GM04504 (cell line): ENCODE data around the gene GSTA3.
A peak's percentile ranks its signal among the peaks of the same experiment; 100 is the strongest.
"Not testable (repeated sequence)": the region's sequence is repeated elsewhere in the genome, so short reads cannot be mapped to it uniquely, and the experiment has no call there.

ENCODE experiments used
- DNase-seq: peaks from one replicate; pipeline ENCODE4 v3.0.0-alpha.2; 2012; ENCODE audit warnings: low read depth

Gene GSTA3

DNA sequence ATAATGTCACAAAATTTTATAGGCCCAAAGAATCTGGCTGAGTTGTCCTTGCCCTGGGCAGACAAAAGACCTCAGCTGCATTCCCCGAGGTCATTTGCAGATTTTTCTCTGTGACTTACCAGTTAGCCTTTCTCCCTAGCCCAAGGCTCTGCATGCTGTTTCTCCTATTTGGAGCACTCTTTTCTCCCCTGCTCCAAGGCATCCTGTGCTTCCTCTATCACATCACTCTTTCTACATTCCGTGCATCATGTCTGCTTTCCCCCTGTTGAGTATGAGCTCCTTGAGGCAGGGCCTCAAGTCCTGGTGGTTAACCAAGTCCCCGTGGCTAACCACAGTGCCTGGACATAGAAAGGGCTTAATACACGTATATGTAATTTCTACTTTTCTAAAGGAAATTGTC, 593 bp upstream of the GSTA3 start:
- no peak for DNase-seq

GRCh38 chr6:52909131-52909530, 367 bp downstream of the GSTA3 start:
- no peak for DNase-seq

GRCh38 chr6:52908526-52908925, 972 bp downstream of the GSTA3 start:
- no peak for DNase-seq

DNA sequence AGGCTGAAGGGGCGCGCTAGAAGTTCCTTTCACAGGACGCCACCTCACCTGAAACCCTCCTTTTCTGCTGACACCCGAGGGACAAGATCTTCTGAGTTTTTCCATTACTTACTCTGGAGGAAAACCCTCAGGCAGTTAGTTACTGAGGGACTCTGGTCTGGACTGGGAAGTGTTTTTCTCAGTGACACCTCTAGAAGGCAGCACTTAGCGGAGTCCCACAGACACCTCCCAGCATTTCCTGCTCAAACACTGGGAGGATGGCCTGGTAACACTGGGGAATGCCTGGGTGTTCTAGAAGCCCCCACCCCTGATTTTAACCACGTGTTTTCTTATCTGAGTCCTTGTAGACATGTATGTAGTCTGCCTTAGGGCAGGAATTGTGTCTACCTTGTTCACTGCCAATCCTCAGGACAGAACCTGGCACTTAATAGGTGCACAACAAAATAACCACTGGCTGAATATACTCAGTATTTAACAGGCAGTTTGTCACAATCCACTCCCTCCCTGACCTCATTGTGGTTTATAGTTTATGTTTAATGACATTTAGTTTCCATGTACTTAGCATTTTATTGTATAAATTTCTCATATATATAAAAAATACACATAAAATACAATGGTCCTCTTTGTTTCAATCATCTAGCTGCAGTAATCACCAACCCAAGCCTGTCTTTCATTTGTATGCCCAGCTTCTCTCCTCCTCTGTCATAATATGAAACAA, 4.8 kb downstream of the GSTA3 start:
- no peak for DNase-seq

DNA sequence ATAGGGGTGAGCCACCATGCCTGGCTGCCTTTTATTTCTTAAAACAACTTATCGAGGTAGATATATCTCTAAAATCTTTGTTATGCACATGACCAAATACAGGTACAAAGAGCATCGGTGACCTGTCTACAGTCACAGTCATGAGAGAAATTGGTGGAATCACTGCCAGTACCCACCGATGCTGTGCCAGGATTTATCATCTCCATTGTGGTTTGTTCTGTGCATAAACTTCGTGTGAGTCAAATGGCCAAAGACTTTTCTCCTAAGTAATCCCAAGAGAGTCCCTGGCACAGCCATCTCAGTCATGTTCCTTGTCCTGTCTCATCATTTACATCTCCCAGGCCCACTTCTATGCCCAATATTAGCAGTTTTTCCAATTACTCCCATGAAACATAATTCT, 9.0 kb downstream of the GSTA3 start:
- no peak for DNase-seq

DNA sequence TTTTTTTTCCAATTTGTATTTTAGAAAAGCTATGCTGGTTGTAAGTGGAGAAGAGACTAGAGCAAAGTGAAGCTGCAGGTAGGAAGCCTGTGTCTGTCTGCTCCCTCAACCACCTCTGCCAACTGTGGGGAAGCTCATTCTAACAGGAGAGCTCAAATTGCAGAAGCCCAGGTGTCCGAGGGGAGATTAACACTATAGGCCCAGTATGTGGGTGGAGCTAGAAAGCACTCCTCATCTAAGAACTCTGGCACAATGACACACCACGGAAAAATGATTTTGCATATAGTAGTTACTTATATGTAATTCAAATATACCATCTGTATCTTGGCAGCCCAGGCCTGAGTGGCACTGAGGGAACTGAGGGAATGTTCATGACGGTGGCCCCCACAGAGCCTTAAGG, 13.7 kb downstream of the GSTA3 start:
- not testable (repeated sequence) for DNase-seq

DNA sequence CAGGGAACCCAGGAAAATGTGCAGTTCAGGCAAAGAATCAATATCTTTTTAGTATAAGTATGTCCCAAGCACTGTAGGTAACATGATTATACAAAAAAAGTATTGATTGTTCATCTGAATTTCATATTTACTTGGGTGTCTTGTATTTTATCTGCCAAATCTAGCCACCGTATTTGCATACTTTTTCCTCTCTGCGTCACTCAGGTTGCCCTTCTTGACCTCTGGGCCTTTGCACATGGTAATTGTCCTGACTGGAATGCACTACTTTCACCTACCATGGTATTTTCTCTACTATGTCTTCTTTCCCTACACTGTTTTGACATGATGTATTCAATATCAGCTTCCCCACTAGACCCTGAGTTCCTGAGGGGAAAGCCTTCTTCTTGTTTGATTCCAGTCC, 15.2 kb downstream of the GSTA3 start:
- DNase-seq, result no peak

- DNase-seq, result no peak
These were observed 15.7 kb downstream of the GSTA3 start for GRCh38 chr6:52893803-52894202.

DNA sequence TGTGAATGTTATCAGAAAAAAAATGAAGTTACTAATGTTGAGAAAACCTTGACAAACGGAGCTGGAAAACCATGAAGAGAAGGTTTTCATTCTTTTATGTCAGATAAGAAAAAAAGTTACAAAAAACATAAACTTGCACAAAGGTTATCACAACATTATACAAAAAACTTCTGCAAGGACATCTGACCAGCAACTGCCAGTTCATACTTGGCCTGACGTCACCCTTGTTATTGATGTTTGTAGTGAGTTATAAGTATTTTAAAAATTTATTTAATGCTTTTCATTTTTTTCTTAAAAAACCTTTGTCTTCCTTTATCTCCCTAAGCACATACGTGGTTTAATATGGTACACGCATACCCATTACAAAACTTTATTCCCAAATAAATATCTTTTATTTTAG, 16.3 kb downstream of the GSTA3 start:
- DNase-seq, result no peak

DNA sequence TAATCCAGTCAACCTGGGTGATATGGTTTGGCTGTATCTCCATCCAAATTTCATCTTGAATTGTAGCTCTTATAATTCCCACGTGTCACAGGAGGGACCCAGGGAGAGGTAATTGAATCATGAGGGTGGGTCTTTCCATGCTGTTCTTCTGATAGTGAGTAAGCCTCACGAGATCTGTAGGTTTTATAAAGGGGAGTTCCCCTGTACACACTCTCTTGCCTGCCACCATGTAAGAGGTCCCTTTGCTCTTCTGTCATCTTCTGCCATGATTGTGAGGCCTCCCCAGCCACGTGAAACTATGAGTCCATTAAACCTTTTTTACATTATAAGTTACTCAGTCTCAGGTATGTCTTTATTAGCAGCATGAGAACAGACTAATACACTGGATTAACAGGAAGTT, 19.5 kb downstream of the GSTA3 start:
- no peak for DNase-seq

DNA sequence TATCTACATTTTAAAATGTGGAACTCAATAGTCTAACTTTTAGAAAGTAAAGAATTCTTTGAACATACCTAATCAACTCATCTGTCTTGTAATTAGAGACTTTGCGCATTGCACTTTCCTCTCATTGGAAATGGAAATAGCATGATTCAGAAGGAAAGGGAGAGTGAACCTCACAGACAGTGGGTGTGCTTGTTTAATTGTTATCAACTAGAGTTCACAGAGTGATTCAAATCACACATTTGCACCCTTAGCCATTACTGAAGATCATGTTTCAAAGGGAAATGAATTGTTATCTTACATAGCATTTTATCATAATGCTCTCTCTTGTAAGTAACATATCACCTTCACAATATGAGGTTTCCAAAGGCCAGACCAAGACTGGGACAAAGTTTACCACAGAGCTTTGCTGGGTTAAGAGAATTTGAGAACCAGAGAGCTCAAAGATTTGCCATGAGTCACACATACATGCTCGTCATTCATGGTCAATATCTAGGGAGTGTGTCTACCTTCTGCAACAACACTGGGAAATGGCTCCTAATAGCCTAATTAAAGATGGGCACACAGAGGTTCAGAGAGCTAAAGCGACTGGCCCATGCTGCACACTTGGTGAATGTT, 21.5 kb downstream of the GSTA3 start:
- no peak for DNase-seq

- peak; percentile 50 for DNase-seq
These were observed 27.3 kb downstream of the GSTA3 start for GRCh38 chr6:52881996-52882841.

DNA sequence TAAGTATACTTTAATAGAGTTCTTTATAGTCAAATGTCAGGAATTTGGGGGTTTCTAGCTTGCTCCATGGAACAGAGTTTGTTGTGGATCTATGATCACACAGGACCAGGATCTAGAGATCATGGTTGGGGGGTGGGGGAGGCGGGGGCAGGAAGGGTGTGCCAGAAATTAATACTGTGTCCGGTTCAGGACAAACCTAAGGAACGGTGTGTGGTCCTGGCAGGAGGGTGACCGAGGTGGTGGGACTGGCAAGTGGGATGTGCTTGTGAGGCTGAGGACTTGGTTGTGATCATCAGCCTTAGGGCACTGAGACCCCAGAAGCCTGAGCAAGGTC, 27.9 kb downstream of the GSTA3 start:
- DNase-seq, result no peak

GRCh38 chr6:52877786-52878185, 31.7 kb downstream of the GSTA3 start:
- DNase-seq, result no peak

- peak; percentile 69 for DNase-seq
These were observed 32.3 kb downstream of the GSTA3 start for GRCh38 chr6:52877168-52877567.

GRCh38 chr6:52876056-52876787, 33.3 kb downstream of the GSTA3 start:
- no peak for DNase-seq

- DNase-seq, result no peak
These were observed 37.5 kb downstream of the GSTA3 start for GRCh38 chr6:52872031-52872430.

DNA sequence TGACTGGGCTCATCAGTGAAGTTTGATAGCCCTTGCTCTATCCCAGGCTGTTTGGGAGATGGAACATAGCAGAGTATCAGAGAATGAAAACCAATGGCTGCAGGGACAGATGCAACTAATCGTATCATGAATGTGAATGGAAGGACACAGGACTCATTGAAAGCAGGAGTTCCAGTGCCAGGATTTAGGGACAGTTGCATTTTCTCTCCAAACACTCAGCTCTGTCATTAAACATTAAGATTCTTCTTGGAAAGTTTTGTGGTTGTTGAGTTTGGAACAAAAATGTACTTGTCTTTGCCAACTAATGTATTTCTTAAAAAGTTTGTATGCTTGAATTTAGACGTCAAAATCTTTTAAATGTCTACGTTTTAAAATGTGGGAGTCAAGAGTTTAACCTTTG, 37.9 kb downstream of the GSTA3 start:
- no peak for DNase-seq

DNA sequence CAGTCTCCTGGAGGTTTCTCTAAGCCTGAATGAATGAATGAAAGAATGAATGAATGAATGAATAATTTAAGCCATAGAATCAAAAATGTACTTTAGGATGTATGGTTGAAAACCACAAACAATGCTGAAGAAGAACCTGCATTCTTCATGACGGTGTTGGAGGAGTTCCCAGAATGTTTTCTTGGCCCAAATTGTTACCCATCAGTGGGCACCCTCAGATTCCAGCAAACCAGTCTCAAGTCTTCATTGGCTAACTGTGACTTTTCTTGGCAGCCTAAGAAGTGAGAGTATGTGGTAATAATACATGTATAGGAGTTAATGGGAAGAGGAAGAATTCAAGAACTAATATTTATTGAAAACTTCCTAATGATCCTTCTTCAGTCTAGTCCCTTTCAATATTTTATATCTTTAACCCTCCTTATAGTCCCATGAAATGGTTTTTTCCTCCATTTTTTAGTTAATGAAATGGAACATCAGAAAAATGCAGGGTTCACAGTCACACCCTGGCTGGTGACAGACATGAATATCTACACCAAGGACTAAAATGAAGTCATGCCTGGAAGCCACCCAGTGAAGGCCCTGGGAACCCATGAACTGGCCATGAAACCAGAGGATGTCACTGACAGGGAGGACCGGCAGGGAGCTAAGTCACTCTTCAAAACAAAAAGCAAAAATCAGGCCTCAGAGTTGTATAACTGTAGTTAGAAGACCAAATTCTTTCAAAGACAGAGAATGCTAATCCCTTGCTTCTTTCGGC, 39.0 kb downstream of the GSTA3 start:
- not testable (repeated sequence) for DNase-seq

- DNase-seq, result not testable (repeated sequence)
These were observed 40.6 kb downstream of the GSTA3 start for GRCh38 chr6:52868899-52869298.

DNA sequence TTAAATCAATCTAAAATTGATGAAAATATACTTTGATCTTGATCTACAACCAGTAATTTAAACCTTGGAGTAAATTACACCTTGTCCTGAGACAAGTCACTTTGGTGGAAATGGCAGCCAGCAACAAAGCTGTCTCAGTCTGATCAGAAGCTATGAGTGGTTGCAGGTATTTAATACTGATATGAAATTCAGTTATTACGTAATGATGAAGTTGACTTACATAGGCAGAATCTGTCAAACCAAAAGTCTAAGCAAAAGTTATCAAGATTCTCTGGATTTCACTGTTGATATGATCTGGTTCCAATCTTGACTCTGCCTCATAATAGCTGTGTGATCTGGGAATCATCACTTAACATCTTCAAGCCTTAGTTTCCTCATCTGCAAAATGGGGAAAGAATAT, 41.3 kb downstream of the GSTA3 start:
- no peak for DNase-seq

DNA sequence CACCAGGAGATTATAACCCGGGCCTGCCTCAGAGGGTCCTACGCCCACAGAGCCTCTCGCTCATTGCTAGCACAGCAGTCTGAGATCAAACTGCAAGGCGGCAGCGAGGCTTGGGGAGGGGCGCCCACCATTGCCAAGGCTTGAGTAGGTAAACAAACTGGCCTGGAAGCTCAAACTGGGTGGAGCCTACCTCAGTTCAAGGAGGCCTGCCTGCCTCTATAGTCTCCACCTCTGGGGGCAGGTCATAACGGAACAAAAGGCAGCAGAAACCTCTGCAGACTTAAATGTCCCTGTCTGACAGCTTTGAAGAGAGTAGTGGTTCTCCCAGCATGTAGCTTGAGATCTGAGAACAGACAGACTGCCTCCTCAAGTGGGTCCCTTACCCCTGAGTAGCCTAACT, 48.3 kb downstream of the GSTA3 start:
- not testable (repeated sequence) for DNase-seq
